K562 (cell line): Measurements from ENCODE around the gene CCDC148. TPM values are rescaled to one million over a fixed set of nuclear protein-coding genes. Genes with fewer than 3 reads are reported as not detected.

Experiments used
- ARID1B ChIP-seq: fragments of 450-650 bp; IDR thresholded peaks from 2 replicates; pipeline ENCODE4 v1.6.1; 2016; ENCODE audit warnings: antibody characterized with exemption, mild to moderate bottlenecking, inconsistent platforms
- CBFA2T3 ChIP-seq: fragments of 450-650 bp; IDR thresholded peaks from 2 replicates; pipeline ENCODE4 v1.6.1; 2017
- GATAD2B ChIP-seq: fragments of 450-650 bp; IDR thresholded peaks from 2 replicates; pipeline ENCODE4 v1.6.1; 2017; ENCODE audit warnings: mild to moderate bottlenecking, borderline replicate concordance
- HNRNPLL ChIP-seq: fragments of 200-400 bp; formaldehyde crosslinking; IDR thresholded peaks from 2 replicates; pipeline ENCODE4 v1.6.1; 2017; ENCODE audit warnings: low read length, low read depth, mild to moderate bottlenecking; ENCODE audit not compliant: poor library complexity, severe bottlenecking
- MTA3 ChIP-seq: fragments of 450-650 bp; formaldehyde crosslinking; IDR thresholded peaks from 2 replicates; pipeline ENCODE4 v1.6.1; 2017; ENCODE audit warnings: mild to moderate bottlenecking, borderline replicate concordance
- NRF1 ChIP-seq, 2 experiments: fragments of 450-650 bp; IDR thresholded peaks in 1 of 2; conservative IDR thresholded peaks in 1 of 2; 2 replicates each; pipeline ENCODE4 v1.6.1; 2014; ENCODE audit warnings: mild to moderate bottlenecking in 2 of 2
- PML ChIP-seq: IDR thresholded peaks from 2 replicates; pipeline ENCODE4 v1.6.1; 2012; ENCODE audit warnings: low read length, inconsistent platforms
- RBM22 ChIP-seq: fragments of 200-400 bp; formaldehyde crosslinking; IDR thresholded peaks from 2 replicates; pipeline ENCODE4 v1.6.1; 2018; ENCODE audit warnings: low read length, low read depth; ENCODE audit not compliant: poor library complexity, severe bottlenecking
- SMAD3 ChIP-seq: fragments of 450-650 bp; formaldehyde crosslinking; conservative IDR thresholded peaks from 2 replicates; pipeline ENCODE4 v1.4.0; 2020; ENCODE audit warnings: mild to moderate bottlenecking
- TBP ChIP-seq: optimal IDR thresholded peaks from 2 replicates; pipeline ENCODE3; 2011; ENCODE audit warnings: low read depth, low read length, improper control_type of control experiment
- TEAD1 ChIP-seq, 2 experiments: fragments of 450-650 bp in 1 of 2; sonication (generic) in 1 of 2; formaldehyde crosslinking; IDR thresholded peaks; 2 replicates each; pipeline versions ENCODE4 v1.4.0 to v1.8.0; 2020 to 2022; ENCODE audit warnings: mild to moderate bottlenecking in 2 of 2, missing genetic modification reagents in 1 of 2
- TEAD4 ChIP-seq, 2 experiments: sonication (generic) in 1 of 2; formaldehyde crosslinking in 1 of 2; IDR thresholded peaks; 2 replicates each; pipeline versions ENCODE4 v1.6.1 to v1.8.0; 2012 to 2022; ENCODE audit warnings: borderline replicate concordance in 1 of 2, inconsistent platforms in 1 of 2, low read length in 1 of 2, mild to moderate bottlenecking in 1 of 2, missing genetic modification reagents in 1 of 2
- USF2 ChIP-seq: sonication (generic); formaldehyde crosslinking; IDR thresholded peaks from 2 replicates; pipeline ENCODE4 v1.5.0; 2020; ENCODE audit warnings: missing genetic modification reagents
- ZBTB12 ChIP-seq: fragments of 250-450 bp; sonication (Bioruptor Pico); IDR thresholded peaks from 2 replicates; pipeline ENCODE4 v1.4.0; 2020
- polyA plus RNA-seq, 8 experiments: library from polyadenylated mRNA; depleted of rRNA in 4 of 8; stranded (reverse) in 5 of 8; unstranded in 3 of 8; fragments of >200 nt; fragmentation: Nextera tagmentation in 2 of 8; fragmentation: Illumina TruSeq in 1 of 8; extraction: Ambion mirVana in 2 of 8; extraction: Trizol in 1 of 8; gene quantifications; 2 replicates each; pipeline versions ENCODE4 v1.2.1 to v1.2.3, GENCODE V29; 2011 to 2014; ENCODE audit warnings: inconsistent platforms in 1 of 8, missing spikeins in 1 of 8
- total RNA-seq, 7 experiments: library from RNA; depleted of rRNA in 6 of 7; stranded (reverse); fragments of >200 nt in 6 of 7; fragmentation: Illumina TruSeq in 2 of 7; extraction: Trizol in 2 of 7; gene quantifications; 2 replicates each; pipeline versions ENCODE4 v1.2.1 to v1.2.3, GENCODE V29; 2011 to 2021; ENCODE audit warnings: low replicate concordance in 1 of 7
- TF ChIP-seq, protein P1 (sequence below), 2 experiments: fragments of 450-650 bp in 1 of 2; sonication (generic) in 1 of 2; formaldehyde crosslinking in 1 of 2; IDR thresholded peaks; 2 replicates each; pipeline versions ENCODE4 v1.7.1 to v1.9.0; 2016 to 2022; ENCODE audit warnings: inconsistent platforms in 1 of 2, mild to moderate bottlenecking in 1 of 2, missing genetic modification reagents in 1 of 2

The CCDC148 gene
- total and polyA plus RNA-seq, 9 of the 15 experiments (the other 6 are each of a cell fraction or from before 2014, with no cell fraction given) = 0.10 to 1.4 (median 0.65) TPM

DNA sequence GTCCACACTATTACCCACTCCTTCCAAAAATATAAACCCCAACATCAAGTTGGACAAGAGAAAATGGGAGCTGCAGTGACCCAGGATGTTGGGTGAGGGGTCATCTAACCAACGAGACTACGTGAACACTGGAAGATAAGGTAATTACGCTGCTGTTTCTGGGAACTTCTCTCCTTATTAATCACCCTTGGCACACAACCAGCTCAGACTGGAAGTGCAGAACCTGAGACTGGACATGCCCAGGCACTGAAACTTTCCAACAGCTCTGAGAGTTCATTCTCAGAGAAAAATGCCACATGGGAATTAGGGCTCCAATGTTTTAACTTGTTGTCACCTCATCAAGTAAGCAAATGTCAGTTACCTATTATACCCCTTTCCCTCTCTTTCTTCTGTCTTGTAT lies 135.3 kb downstream of the CCDC148 start (continued):
- TF ChIP-seq ZBTB12 (CRISPR knock-in tag) (no peak), ARID1B (peak; percentile 81), PML (peak; percentile 54; the same call in 1 of the 2 replicates), TEAD4 (IDR thresholded peaks at IDR 0.05; ENCODE audit: low read length) (peak; percentile 78; the same call in 1 of the 2 replicates), TEAD4 (CRISPR knock-in tag; IDR thresholded peaks at IDR 0.05; ENCODE audit: borderline replicate concordance) (no peak), HNRNPLL (peak; percentile 95), NRF1 (conservative IDR thresholded peaks at IDR 0.05 in 1 of 2, IDR thresholded peaks at IDR 0.05 in 1 of 2) (peak; percentile 59 to 68), SMAD3 (CRISPR knock-in tag) (no peak), MTA3 (peak; percentile 65; the same call in 1 of the 2 replicates), RBM22 (no peak), GATAD2B (no peak), TBP (peak; percentile 52), USF2 (CRISPR knock-in tag) (no peak), CBFA2T3 (peak; percentile 72), TEAD1 (CRISPR knock-in tag; IDR thresholded peaks at IDR 0.05) (no peak)
- TF ChIP-seq, protein P1, sequence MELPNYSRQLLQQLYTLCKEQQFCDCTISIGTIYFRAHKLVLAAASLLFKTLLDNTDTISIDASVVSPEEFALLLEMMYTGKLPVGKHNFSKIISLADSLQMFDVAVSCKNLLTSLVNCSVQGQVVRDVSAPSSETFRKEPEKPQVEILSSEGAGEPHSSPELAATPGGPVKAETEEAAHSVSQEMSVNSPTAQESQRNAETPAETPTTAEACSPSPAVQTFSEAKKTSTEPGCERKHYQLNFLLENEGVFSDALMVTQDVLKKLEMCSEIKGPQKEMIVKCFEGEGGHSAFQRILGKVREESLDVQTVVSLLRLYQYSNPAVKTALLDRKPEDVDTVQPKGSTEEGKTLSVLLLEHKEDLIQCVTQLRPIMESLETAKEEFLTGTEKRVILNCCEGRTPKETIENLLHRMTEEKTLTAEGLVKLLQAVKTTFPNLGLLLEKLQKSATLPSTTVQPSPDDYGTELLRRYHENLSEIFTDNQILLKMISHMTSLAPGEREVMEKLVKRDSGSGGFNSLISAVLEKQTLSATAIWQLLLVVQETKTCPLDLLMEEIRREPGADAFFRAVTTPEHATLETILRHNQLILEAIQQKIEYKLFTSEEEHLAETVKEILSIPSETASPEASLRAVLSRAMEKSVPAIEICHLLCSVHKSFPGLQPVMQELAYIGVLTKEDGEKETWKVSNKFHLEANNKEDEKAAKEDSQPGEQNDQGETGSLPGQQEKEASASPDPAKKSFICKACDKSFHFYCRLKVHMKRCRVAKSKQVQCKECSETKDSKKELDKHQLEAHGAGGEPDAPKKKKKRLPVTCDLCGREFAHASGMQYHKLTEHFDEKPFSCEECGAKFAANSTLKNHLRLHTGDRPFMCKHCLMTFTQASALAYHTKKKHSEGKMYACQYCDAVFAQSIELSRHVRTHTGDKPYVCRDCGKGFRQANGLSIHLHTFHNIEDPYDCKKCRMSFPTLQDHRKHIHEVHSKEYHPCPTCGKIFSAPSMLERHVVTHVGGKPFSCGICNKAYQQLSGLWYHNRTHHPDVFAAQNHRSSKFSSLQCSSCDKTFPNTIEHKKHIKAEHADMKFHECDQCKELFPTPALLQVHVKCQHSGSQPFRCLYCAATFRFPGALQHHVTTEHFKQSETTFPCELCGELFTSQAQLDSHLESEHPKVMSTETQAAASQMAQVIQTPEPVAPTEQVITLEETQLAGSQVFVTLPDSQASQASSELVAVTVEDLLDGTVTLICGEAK (IDR thresholded peaks at IDR 0.05) = no peak
- TF ChIP-seq, protein P1 (CRISPR knock-in tag; IDR thresholded peaks at IDR 0.05) = no peak
